K562 (cell line): ENCODE data around the gene HS3ST4. TPM values are rescaled to one million over a fixed set of nuclear protein-coding genes. Genes with fewer than 3 reads are reported as not detected.

Experiments
- ATAC-seq: fragments of 200-7000 bp; cut with Tn5 transposase; 3 replicates; pipeline ENCODE4 v1.9.1; 2020; ENCODE audit warnings: moderate library complexity
- BruUV-seq: library from RNA; stranded (reverse); fragments of 400-500 nt; replicated peaks from 2 replicates; lab custom pipeline; 2021; lab: Mats Ljungman, UMichigan
- CTCF ChIA-PET: fragments of 300-600 bp; formaldehyde crosslinking; extraction: SDS; loops from one replicate; lab custom pipeline; 2021; ENCODE audit warnings: low intra/inter-chr PET ratio; lab: Yijun Ruan, JAX
- POLR2A ChIA-PET: fragments of 300-600, 350-650 bp; sonication (Branson Sonifier 250); formaldehyde crosslinking; extraction: SDS; loops from one replicate; lab custom pipeline; 2021; ENCODE audit warnings: antibody characterized with exemption, inconsistent platforms; lab: Yijun Ruan, JAX
- DNase-seq, 4 experiments: peaks; one replicate each; pipeline versions ENCODE4 v3.0.0 to v3.0.0-alpha.2; 2011 to 2018; ENCODE audit warnings: low spot score in 3 of 4, mixed read lengths in 3 of 4; ENCODE audit errors: extremely low read depth in 1 of 4
- FAIRE-seq: peaks from 2 replicates; lab custom pipeline; 2011; peaks lifted over from hg19 to GRCh38; lab: Jason Lieb, UNC
- H2AFZ ChIP-seq: 2 replicates; pipeline ENCODE4 v1.6.0; 2011; ENCODE audit warnings: low read depth, low read length, control low read depth, inconsistent platforms
- H3K27ac ChIP-seq: fragments of 200-600 bp; 3 replicates; pipeline ENCODE4 v1.8.0; 2011; ENCODE audit warnings: low read depth, mild to moderate bottlenecking, control low read depth, inconsistent platforms, low read length, moderate library complexity, mixed read lengths; ENCODE audit errors: extremely low read depth
- H3K27me3 ChIP-seq, 2 experiments: fragments of 300-600 bp in 1 of 2; 2 replicates in 1 of 2; 3 replicates in 1 of 2; pipeline versions ENCODE4 v1.6.0 to v1.8.0; 2011; ENCODE audit warnings: inconsistent platforms in 2 of 2, low read length in 2 of 2, mild to moderate bottlenecking in 1 of 2, mixed read lengths in 1 of 2, moderate library complexity in 1 of 2; ENCODE audit not compliant: control insufficient read depth in 2 of 2, insufficient read depth in 2 of 2
- H3K36me3 ChIP-seq: fragments of 300-600 bp; 3 replicates; pipeline ENCODE4 v1.8.0; 2011; ENCODE audit warnings: mild to moderate bottlenecking, low read length, inconsistent platforms; ENCODE audit not compliant: control insufficient read depth, insufficient read depth
- H3K4me1 ChIP-seq, 2 experiments: fragments of 200-600 bp in 1 of 2; replicated peaks in 1 of 2; 2 replicates in 1 of 2; 3 replicates in 1 of 2; pipeline versions ENCODE4 v1.5.1 to v1.8.0; 2011; ENCODE audit warnings: inconsistent platforms in 2 of 2, low read length in 2 of 2, mild to moderate bottlenecking in 1 of 2, mixed read lengths in 1 of 2, moderate library complexity in 1 of 2; ENCODE audit not compliant: control insufficient read depth in 2 of 2, insufficient read depth in 2 of 2
- H3K4me2 ChIP-seq: 2 replicates; pipeline ENCODE4 v1.6.1; 2011; ENCODE audit warnings: low read length, control low read depth, inconsistent platforms, mixed read lengths; ENCODE audit not compliant: insufficient read depth
- H3K4me3 ChIP-seq: fragments of 200-600 bp; sonication (generic), shearing (Covaris generic); 2 replicates; pipeline ENCODE4 v1.5.1; 2016; ENCODE audit warnings: control low read depth, inconsistent platforms
- H3K79me2 ChIP-seq: fragments of 200-600 bp; 3 replicates; pipeline ENCODE4 v1.8.0; 2011; ENCODE audit warnings: low read length, inconsistent platforms; ENCODE audit not compliant: control insufficient read depth, insufficient read depth
- H3K9ac ChIP-seq, 2 experiments: 2 replicates each; pipeline versions ENCODE4 v1.6.0 to v1.6.1; 2011; ENCODE audit warnings: low read depth in 2 of 2, low read length in 2 of 2, control low read depth in 1 of 2, inconsistent platforms in 1 of 2, mild to moderate bottlenecking in 1 of 2, mixed read lengths in 1 of 2; ENCODE audit not compliant: insufficient read depth in 1 of 2
- H3K9me1 ChIP-seq: one replicate; pipeline ENCODE4 v1.6.0; 2011; ENCODE audit warnings: inconsistent platforms, mild to moderate bottlenecking, low read length, moderate library complexity; ENCODE audit not compliant: control insufficient read depth, insufficient read depth
- H3K9me3 ChIP-seq: replicated peaks from 2 replicates; pipeline ENCODE4 v1.5.1; 2011; ENCODE audit warnings: low read depth, low read length, inconsistent platforms; ENCODE audit not compliant: control insufficient read depth, insufficient read depth
- H4K20me1 ChIP-seq: replicated peaks from 2 replicates; pipeline ENCODE4 v1.6.1; 2011; ENCODE audit warnings: low read length, inconsistent platforms, mixed read lengths; ENCODE audit not compliant: control insufficient read depth, insufficient read depth
- FOXM1 ChIP-seq, 2 experiments: fragments of 450-650 bp in 1 of 2; sonication (generic) in 1 of 2; formaldehyde crosslinking in 1 of 2; IDR thresholded peaks; 2 replicates each; pipeline versions ENCODE4 v1.6.1 to v1.9.0; 2017 to 2022; ENCODE audit warnings: low read depth in 2 of 2, mild to moderate bottlenecking in 2 of 2, missing genetic modification reagents in 1 of 2, moderate library complexity in 1 of 2
- KDM1A ChIP-seq, 2 experiments: fragments of 450-650 bp; IDR thresholded peaks; 2 replicates each; pipeline ENCODE4 v1.6.1; 2016; ENCODE audit warnings: mild to moderate bottlenecking in 2 of 2
- MCM7 ChIP-seq, 2 experiments: fragments of 450-650 bp; IDR thresholded peaks; 2 replicates each; pipeline ENCODE4 v1.6.1; 2016 to 2018
- SETDB1 ChIP-seq: IDR thresholded peaks from one replicate; pipeline ENCODE4 v1.6.1; 2012; ENCODE audit warnings: low read length, control low read depth, inconsistent platforms
- ZNF197 ChIP-seq: fragments of 200-800 bp; sonication (Bioruptor generic); IDR thresholded peaks from 2 replicates; pipeline ENCODE4 v1.6.1; 2016; ENCODE audit warnings: low read depth, missing genetic modification characterization, missing compliant biosample characterization
- WGBS: fragments of 100-300 bp; shearing (Covaris generic); methylation state at CpG from one replicate; pipeline ENCODE4 v1.1.6; 2016; ENCODE audit warnings: low coverage, mixed read lengths; ENCODE audit not compliant: insufficient coverage; ENCODE audit errors: missing lambda C conversion rate; 5-methylcytosine and 5-hydroxymethylcytosine counted together
- in situ Hi-C: fragments of 300-500 bp; cut with MboI; formaldehyde crosslinking; loops from 4 replicates; pipeline ENCODE4 v1.15.0; 2018; ENCODE audit warnings: inconsistent platforms, mixed read lengths
- intact Hi-C: fragments of 100-400 bp; cut with micrococcal nuclease; formaldehyde crosslinking; loops from 2 replicates; pipeline ENCODE4 v1.14.2; 2022
- polyA plus RNA-seq, 8 experiments: library from polyadenylated mRNA; depleted of rRNA in 4 of 8; stranded (reverse) in 5 of 8; unstranded in 3 of 8; fragments of >200 nt; fragmentation: Nextera tagmentation in 2 of 8; fragmentation: Illumina TruSeq in 1 of 8; extraction: Ambion mirVana in 2 of 8; extraction: Trizol in 1 of 8; gene quantifications; 2 replicates each; pipeline versions ENCODE4 v1.2.1 to v1.2.3, GENCODE V29; 2011 to 2014; ENCODE audit warnings: inconsistent platforms in 1 of 8, missing spikeins in 1 of 8
- total RNA-seq, 7 experiments: library from RNA; depleted of rRNA in 6 of 7; stranded (reverse); fragments of >200 nt in 6 of 7; fragmentation: Illumina TruSeq in 2 of 7; extraction: Trizol in 2 of 7; gene quantifications; 2 replicates each; pipeline versions ENCODE4 v1.2.1 to v1.2.3, GENCODE V29; 2011 to 2021; ENCODE audit warnings: low replicate concordance in 1 of 7
- TF ChIP-seq, protein P1 (sequence below): fragments of 450-650 bp; formaldehyde crosslinking; IDR thresholded peaks from 2 replicates; pipeline ENCODE4 v1.4.0; 2020; ENCODE audit warnings: mild to moderate bottlenecking, moderate library complexity
- TF ChIP-seq, protein P2 (sequence below): IDR thresholded peaks from 2 replicates; pipeline ENCODE4 v1.6.1; 2016; ENCODE audit warnings: missing genetic modification characterization, missing compliant biosample characterization
- TF ChIP-seq, protein P3 (sequence below), 2 experiments: fragments of 450-650 bp in 1 of 2; sonication (generic) in 1 of 2; formaldehyde crosslinking in 1 of 2; IDR thresholded peaks in 1 of 2; conservative IDR thresholded peaks in 1 of 2; 2 replicates each; pipeline versions ENCODE4 v1.6.1 to v1.8.1; 2016 to 2023; ENCODE audit warnings: mild to moderate bottlenecking in 2 of 2, moderate library complexity in 2 of 2, inconsistent platforms in 1 of 2, missing genetic modification reagents in 1 of 2

The HS3ST4 gene
- total and polyA plus RNA-seq, 9 of the 15 experiments (the other 6 are each of a cell fraction or from before 2014, with no cell fraction given), result not detected

DNA sequence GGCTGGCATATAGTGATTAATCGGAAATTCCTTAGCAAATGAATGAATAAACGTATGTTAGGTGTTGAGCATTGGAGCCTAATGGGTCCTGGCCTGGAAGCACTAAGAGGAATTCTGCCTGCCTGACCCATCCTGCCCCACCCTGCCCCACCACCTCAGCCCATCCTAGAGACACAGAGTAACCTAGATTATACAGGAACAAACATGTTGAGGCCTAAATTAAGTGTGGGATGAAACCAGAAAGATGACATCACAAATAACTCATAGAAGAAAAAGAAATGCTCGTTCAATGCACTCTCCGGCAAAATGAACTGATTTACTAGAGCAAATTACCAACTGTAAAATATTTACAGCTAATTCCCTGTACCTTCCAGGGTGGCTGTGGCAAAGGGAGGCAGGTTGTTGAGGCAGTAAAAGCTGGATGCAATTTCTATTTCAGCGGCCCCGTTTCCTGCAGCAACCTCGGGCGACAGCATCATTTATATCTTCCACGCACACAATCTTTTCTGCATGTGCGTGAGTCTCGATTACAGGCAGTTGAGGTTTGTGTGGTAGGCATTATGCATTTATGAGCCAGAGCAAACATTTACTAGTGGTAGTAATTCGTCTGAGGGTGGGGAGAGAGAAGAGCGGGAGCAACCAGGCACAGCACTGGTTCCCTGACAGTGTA lies 417.2 kb downstream of the HS3ST4 start:
- Histone ChIP-seq H3K4me2 (no peak overlapping the region), H3K9me1 (no peaks in the 10 kb centered on the region), H3K9me3 (no peaks in the 10 kb centered on the region), H3K4me1 (no peaks in the 10 kb centered on the region), H3K27ac (no peak overlapping the region), H3K9ac (no peak overlapping the region), H3K79me2 (no peaks in the 10 kb centered on the region), H4K20me1 (no peaks in the 10 kb centered on the region), H2AFZ (no peak overlapping the region), H3K36me3 (no peaks in the 10 kb centered on the region), H3K27me3 (no peaks in the 10 kb centered on the region), H3K4me3 (no peak overlapping the region)
- TF ChIP-seq, protein P1, sequence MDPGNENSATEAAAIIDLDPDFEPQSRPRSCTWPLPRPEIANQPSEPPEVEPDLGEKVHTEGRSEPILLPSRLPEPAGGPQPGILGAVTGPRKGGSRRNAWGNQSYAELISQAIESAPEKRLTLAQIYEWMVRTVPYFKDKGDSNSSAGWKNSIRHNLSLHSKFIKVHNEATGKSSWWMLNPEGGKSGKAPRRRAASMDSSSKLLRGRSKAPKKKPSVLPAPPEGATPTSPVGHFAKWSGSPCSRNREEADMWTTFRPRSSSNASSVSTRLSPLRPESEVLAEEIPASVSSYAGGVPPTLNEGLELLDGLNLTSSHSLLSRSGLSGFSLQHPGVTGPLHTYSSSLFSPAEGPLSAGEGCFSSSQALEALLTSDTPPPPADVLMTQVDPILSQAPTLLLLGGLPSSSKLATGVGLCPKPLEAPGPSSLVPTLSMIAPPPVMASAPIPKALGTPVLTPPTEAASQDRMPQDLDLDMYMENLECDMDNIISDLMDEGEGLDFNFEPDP (CRISPR knock-in tag), result no peak
- TF ChIP-seq, protein P2, sequence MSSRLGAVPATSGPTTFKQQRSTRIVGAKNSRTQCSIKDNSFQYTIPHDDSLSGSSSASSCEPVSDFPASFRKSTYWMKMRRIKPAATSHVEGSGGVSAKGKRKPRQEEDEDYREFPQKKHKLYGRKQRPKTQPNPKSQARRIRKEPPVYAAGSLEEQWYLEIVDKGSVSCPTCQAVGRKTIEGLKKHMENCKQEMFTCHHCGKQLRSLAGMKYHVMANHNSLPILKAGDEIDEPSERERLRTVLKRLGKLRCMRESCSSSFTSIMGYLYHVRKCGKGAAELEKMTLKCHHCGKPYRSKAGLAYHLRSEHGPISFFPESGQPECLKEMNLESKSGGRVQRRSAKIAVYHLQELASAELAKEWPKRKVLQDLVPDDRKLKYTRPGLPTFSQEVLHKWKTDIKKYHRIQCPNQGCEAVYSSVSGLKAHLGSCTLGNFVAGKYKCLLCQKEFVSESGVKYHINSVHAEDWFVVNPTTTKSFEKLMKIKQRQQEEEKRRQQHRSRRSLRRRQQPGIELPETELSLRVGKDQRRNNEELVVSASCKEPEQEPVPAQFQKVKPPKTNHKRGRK (tag), result no peak
- TF ChIP-seq MCM7 (IDR thresholded peaks at IDR 0.05), result no peak
- TF ChIP-seq, protein P3, sequence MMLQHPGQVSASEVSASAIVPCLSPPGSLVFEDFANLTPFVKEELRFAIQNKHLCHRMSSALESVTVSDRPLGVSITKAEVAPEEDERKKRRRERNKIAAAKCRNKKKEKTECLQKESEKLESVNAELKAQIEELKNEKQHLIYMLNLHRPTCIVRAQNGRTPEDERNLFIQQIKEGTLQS (IDR thresholded peaks at IDR 0.05), result no peak
- TF ChIP-seq, protein P3 (CRISPR knock-in tag; conservative IDR thresholded peaks at IDR 0.05), result no peak
- TF ChIP-seq ZNF197 (CRISPR knock-in tag), result no peak
- TF ChIP-seq KDM1A (IDR thresholded peaks at IDR 0.05), result no peak
- TF ChIP-seq FOXM1 (IDR thresholded peaks at IDR 0.05; ENCODE audit: low read depth), result no peak
- no peak for TF ChIP-seq FOXM1 (CRISPR knock-in tag; IDR thresholded peaks at IDR 0.05; ENCODE audit: low read depth)
- no peak for TF ChIP-seq SETDB1
- in situ Hi-C loops, result no loop called here
- intact Hi-C loops, result no loop called here
- ATAC-seq, result no peak
- ChIA-PET POLR2A (no interaction called here), CTCF (no interaction called here)
- DNase-seq, result no peak
- BruUV-seq, result no TSS peak
- FAIRE-seq, result no peak
- WGBS, result 1% methylated on average over 13 of the region's 13 CpGs
